Stimulated activated CD4-positive, alpha-beta T cell treated with anti-CD3 and anti-CD28 coated beads, TNF-alpha, amount 100 ng/mL, for 48 hours (primary cell): ENCODE results near the gene CAMK1D.
A peak's percentile ranks its signal among the peaks of the same experiment; 100 is the strongest.
"Not testable (repeated sequence)": the region's sequence is repeated elsewhere in the genome, so short reads cannot be mapped to it uniquely, and the experiment has no call there.

Experiments used
- DNase-seq, 3 donors: peaks; one replicate each; pipeline ENCODE4 v3.0.0-alpha.2; 2020; ENCODE audit warnings: low read depth in 3 of 3

Gene CAMK1D

GRCh38 chr10:12720217-12720981 is 371.1 kb downstream of the CAMK1D start:
- peak in 2 of 3 donors; percentile 40 to 47 for DNase-seq

DNA sequence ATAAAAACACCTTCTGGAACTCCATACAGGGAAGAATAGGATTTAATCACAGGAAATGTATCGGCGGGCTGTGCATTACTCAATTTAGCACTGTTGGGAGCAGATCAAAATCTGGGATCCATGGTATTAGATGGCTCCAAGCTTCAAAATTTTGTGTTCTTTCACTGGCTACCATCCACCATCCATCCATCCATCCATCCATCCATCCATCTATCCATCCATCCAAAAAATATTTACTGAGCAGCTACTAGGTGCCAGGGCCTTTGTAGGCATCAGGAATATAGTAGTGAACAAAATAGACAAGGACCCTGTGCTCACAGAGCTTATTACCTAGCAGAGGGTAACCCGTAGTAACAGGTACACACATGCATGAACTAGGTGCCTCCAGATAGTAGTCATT is 372.0 kb downstream of the CAMK1D start:
- no peak for DNase-seq

DNA sequence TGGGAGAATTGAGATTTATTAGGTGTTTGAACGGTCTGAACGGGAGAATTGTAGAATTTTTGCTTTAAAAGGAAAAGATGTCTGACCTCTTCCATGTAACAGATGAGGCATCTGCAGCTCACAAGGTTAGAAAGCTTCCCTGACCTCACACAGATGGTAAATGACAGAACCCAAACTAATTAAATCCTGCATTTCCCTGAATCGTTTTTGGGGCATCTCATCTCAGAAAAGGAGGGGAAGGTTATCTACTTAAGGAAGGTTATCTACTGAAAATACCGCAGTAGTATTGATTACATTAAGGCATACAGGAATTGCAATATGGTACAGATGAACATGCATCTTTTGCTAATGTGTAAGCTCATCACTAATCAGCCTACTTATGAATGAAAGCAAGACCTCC is 373.9 kb downstream of the CAMK1D start:
- DNase-seq, result no peak

DNA sequence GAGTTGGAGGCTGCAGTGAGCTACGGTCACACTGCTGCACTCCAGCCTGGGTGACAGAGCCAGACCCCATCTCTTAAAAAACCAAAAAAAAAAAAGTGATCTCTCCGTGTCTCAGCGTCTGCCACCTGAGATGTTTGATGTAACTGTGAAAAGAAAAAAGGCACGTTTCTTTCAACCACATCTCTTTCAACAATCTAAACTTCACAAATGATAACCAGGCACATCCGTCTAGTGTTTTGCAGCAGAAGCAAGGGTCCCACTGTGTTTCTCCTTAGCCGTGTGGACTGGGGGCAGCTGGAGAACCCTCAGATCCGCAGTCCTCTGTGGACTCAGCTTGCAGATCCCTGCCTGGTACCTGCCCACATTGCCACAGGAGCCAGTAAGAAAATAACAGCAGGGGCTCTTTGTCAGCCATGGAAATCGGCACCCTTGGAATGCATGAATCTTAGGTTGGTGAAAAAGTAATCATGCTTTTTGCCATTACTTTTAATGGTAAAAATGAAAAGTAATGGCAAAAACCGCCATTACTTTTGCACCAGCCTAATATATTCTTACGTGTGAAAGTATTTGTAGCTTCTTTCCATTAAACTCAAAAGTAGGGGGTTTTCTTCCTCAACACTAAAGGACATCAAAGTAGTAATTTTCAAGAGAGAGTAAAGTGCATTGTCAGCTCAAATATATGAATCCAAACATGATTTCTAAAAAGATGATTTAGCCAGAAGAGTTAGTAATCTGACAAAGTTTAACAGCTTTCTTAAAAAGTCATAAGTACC is 375.6 kb downstream of the CAMK1D start:
- no peak for DNase-seq

DNA sequence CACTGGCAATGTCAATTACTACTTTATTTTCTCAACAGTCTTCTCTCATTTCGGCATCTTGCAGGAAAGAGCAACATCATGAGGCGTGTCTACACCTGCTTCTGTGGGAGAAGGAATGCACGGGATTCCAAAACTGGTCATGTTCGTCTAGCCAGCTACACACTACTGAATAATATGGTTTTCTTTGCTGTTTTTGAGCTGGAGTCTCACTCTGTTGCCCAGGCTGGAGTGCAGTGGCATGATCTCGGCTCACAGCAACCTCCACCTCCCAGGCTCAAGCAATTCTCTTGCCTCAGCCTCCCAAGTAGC is 376.2 kb downstream of the CAMK1D start:
- DNase-seq, result not testable (repeated sequence)

GRCh38 chr10:12726971-12727831 is 377.9 kb downstream of the CAMK1D start:
- DNase-seq, result peak in 1 of 3 donors; percentile 31

DNA sequence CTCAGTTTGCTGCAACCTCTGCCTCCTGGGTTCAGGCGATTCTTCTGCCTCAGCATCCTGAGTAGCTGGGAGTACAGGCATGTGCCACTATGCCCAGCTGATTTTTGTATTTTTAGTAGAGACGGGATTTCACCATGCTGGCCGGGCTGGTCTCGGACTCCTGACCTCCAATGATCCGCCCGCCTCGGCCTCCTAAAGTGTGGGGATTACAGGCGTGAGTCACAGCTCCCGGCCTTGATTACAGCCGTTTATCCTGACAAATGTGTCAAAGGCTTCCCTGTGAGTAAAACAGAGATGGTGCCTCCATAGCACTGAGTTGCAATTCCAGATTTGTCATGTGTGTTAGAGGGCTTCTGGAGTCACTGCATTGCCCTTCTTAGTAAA is 378.5 kb downstream of the CAMK1D start:
- DNase-seq, result no peak

DNA sequence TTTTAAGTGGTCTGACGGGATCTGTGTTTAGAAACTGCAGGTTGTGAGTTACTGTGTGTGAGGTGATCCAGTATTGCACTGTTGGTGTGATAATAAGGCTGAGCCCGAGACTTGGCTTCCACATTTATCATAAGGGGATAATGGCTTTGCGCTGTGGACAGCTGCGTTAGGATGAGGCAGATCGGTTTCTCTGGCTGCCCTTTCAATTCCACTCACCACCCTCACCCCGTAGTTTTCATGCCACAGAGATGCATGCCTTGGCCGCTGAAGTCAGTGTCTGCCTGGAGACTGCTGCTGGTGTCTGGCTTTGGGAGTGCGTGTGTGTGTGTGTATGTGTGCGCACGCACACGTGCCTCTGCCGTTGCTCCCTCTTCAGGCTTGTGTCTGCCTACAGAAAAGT is 379.1 kb downstream of the CAMK1D start:
- no peak for DNase-seq

GRCh38 chr10:12729885-12730284 is 380.5 kb downstream of the CAMK1D start:
- no peak for DNase-seq

DNA sequence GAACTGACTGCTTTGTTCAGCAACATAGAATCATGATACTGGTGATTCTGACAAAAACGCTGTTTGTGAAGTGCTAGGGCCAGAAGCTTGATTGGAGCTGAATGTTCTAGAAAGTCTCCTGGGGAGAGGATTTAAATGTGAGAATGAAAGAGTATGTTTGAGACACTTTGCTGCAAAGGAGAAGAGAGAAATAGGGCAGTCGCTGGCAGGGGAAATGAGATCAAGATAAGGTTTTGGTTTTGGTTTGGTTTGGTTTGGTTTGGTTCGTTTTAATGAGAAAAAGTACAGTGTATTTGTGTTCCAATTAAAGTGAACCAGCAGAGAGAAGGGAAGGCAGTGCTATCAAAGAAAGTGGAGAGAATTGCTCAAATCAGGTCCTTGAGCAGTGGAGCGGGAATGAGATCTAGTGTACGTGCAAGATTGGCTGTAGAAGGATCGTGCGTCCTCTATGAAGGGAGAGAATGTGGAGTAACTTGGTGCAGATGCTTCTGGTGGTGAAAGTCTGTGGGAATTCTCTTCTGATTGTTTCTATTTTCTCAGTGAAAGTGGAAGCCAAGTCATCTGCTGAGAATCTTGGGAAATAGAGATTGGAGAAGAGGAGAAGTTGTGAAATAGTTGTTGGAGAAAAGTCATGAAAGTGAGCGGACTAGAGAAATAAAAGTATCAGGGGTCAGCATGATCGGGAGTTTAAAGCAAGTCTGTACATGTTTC is 381.6 kb downstream of the CAMK1D start:
- no peak for DNase-seq

DNA sequence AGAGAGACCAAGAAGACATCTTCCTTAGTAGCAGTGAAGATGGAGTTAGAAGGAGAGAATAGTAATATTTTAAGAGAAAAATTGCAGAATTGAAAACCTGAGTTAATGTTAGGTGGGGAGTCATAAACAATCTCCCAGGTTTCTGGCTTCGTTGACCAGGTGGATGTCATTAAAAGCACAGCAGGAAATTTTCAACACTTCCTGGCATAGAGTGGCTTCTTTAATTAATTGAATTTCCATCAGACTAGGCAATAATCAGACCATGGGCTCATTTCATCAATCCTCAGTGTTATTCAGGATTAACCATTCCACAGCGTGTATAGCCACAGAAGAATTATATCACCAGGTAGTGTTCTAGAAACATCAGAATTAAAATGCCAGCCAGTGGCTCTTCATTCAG is 383.9 kb downstream of the CAMK1D start:
- no peak for DNase-seq

GRCh38 chr10:12735843-12736462 is 386.6 kb downstream of the CAMK1D start:
- no peak for DNase-seq

DNA sequence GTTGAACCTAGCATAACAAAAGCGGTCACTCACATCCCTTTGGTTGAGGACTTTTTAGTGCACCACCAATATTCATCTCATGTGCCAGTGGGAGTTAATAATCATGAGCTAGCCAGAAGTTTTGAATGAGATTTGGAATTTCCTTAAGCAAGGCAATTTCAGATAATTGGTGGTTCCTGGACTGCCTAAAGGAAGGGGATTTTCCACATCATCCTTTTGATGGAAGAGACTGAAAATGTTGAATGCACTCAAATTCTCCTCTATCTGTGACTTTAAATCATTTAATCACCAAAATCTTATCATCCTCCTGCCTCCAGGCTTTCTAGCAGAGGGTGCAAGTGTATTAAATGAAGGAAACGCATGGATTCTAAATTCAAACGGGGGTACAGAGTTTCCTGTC is 391.5 kb downstream of the CAMK1D start:
- no peak for DNase-seq

DNA sequence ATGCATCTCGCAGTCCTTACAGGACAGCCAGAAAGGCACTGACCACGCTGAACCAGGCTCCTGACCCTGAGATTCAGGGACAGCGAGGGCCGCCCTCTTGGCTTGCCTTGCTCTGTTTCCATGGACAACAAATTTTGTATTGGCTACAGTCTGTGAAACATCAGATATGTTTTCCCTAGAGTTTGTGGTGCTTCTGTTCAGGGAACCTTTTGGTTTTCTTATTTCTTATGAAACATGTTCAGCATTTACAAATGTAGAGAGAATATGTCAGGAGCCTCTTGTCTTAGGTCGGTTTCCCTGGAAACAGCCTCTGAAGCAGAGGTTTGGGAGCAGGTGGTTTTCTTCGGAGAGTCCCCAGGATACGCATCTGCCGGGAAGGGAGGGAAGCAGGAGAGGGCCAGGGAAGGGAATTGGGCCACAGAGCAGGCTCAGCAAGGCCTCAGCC is 392.0 kb downstream of the CAMK1D start:
- DNase-seq, result no peak

DNA sequence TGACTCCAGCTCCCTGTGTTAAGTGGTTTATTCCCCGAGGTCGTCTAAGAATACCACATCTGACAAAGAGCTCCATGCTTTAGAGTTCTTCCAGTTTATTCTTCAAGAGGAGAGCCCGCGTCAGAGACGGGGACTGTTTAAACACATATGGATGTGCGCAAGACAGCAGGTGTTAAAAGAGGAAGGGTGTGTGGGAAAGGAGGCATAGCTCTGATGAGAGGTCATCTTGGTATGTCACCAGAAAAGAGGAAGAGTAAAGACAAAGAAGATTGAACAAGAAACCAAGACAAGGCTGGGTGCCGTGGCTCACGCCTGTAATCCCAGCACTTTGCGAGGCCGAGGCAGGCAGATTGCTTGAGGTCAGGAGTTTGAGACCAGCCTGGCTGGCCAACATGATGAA is 393.4 kb downstream of the CAMK1D start:
- DNase-seq, result no peak

- DNase-seq, result not testable (repeated sequence)
Measured at GRCh38 chr10:12743466-12743865, 394.1 kb downstream of the CAMK1D start.

DNA sequence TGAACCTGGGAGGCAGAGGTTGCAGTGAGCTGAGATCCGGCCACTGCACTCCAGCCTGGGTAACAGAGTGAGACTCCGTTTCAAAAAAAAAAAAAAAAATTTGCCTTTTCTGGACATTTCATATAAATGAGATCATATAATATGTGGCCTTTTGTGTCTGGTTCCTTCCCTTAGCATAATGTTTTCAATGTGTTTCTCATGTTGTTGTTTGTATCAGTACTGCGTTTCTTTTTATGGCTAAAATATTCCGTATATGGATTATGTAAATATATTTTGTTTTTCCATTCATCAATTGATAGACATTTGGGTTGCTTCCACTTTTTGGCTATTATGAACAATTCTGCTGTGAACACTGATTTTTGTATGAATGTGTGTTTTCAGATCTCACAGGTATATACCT is 394.6 kb downstream of the CAMK1D start:
- no peak for DNase-seq

GRCh38 chr10:12748186-12748585 is 398.8 kb downstream of the CAMK1D start:
- no peak for DNase-seq

DNA sequence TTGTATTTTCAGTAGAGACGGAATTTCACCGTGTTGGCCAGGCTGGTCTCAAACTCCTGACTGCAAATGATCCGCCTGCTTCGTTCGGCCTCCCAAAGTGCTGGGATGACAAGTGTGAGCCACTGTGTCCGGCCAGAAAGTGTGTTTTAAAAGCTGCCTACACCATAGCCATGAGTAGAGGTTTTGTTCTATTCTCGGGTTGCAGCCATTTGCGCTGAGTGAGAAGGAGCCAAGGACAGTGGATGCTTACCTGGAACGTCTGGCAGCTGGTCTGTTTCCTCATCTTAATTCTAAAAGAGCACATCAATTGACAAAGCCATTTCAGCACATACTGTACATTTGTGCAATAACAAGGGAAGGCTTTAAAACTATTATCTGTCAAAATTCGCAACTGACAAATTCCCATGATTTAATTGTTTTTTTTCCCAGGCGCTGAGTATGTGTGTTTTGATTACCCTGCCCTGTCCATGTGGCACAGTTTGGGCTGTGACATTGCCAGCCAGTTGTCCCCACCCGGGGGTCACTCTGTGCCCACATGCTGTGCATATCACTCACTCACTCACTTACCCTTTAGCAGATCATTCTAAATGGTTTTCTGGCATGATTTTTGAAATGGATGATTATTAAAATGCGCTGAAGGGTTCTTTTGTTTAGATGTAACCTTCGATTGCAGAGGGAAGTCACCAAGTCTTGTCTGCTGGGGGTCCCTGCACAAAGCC is 400.6 kb downstream of the CAMK1D start:
- DNase-seq, result no peak

GRCh38 chr10:12750526-12751201 is 401.3 kb downstream of the CAMK1D start:
- no peak for DNase-seq
